Thyroid gland (tissue), 4 donors: Measurements from ENCODE around the gene KCNMA1. TPM values are rescaled to one million over a fixed set of nuclear protein-coding genes. Genes with fewer than 3 reads are reported as not detected.

ENCODE experiments used
- DNase-seq, 2 donors: peaks; one replicate each; pipeline ENCODE4 v3.0.0-alpha.2; 2019
- H3K27ac ChIP-seq, 3 donors: fragments of 200-600 bp; sonication (generic); 1 replicate in 2 of 3; 2 replicates in 1 of 3; pipeline ENCODE4 v1.5.1; 2016 to 2019; ENCODE audit warnings: mild to moderate bottlenecking in 1 of 3, moderate library complexity in 1 of 3
- H3K27me3 ChIP-seq: fragments of 200-600 bp; sonication (generic); one replicate; pipeline ENCODE4 v1.5.1; 2019
- H3K36me3 ChIP-seq, 2 donors: fragments of 200-600 bp; sonication (generic); one replicate each; pipeline ENCODE4 v1.5.1; 2016 to 2019
- H3K4me1 ChIP-seq, 2 donors: fragments of 200-600 bp; sonication (generic); one replicate each; pipeline ENCODE4 v1.5.1; 2017 to 2019
- H3K4me3 ChIP-seq, 3 donors: fragments of 200-600 bp; sonication (generic); replicated peaks in 1 of 3; 1 replicate in 2 of 3; 2 replicates in 1 of 3; pipeline ENCODE4 v1.5.1; 2016; ENCODE audit warnings: mild to moderate bottlenecking in 1 of 3
- H3K9me3 ChIP-seq: fragments of 200-600 bp; sonication (generic); one replicate; pipeline ENCODE4 v1.5.1; 2017
- POLR2A ChIP-seq, 2 donors: fragments of 450-650 bp; IDR thresholded peaks; one replicate each; pipeline ENCODE4 v1.6.1; 2017; ENCODE audit warnings: antibody characterized with exemption in 2 of 2, mild to moderate bottlenecking in 2 of 2, moderate library complexity in 1 of 2
- WGBS, 2 donors: methylation state at CpG; one replicate each; pipeline ENCODE4 v1.1.5; 2017; 5-methylcytosine and 5-hydroxymethylcytosine counted together
- intact Hi-C: fragments of 100-400 bp; cut with DNase I; formaldehyde crosslinking; loops from one replicate; pipeline ENCODE4 v1.15.1; 2023
- total RNA-seq, 4 donors: library from RNA; depleted of rRNA; stranded (reverse); fragments of >200 nt; gene quantifications; one replicate each; pipeline ENCODE4 v1.2.3, GENCODE V29; 2016
- TF ChIP-seq, protein P1 (sequence below), 6 experiments: fragments of 200-600 bp in 3 of 6; fragments of 450-650 bp in 3 of 6; sonication (generic) in 3 of 6; IDR thresholded peaks; one replicate each; pipeline ENCODE4 v1.5.1; 2016 to 2019; ENCODE audit warnings: antibody characterized with exemption in 6 of 6, mild to moderate bottlenecking in 2 of 6, inconsistent platforms in 1 of 6, moderate library complexity in 1 of 6

The KCNMA1 gene
- total RNA-seq, 4 donors from 2014 or later: 2.5 to 5.1 (median 3.6) TPM

DNA sequence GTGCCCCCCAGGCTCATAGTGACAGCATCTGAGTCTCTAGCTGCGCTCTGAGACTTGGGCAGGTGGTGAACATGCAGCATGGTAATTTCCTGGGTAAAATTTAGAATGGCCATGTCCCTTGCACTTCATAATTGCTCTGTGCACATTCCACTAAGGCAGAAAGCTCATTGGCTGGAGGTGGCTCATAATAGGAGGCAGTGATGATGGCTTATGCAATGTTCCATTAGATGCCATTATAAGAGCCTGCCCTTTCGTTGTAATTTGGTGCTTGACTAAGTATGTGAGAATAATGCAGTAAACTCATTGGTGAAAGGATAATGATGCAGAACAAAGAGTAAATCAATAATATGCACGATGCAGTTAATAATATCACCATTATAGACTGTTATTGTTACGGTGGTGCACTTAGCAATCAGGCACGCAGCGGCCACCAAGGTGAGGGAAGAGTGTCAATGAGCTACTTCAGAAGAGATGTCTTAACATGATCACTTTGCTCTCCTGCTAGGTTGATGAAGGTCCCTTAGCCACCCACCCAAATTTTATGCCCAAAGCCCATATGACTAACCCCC, 545.9 kb downstream of the KCNMA1 start:
- no peak for DNase-seq
- no peaks in the 10 kb centered on the region for H3K36me3 ChIP-seq
- no peak overlapping the region for H3K4me3 ChIP-seq
- WGBS, 2 donors: 91 to 93% methylated on average over 6 of the region's 6 CpGs
- no peak for TF ChIP-seq POLR2A (IDR thresholded peaks at IDR 0.05)
- TF ChIP-seq, protein P1, sequence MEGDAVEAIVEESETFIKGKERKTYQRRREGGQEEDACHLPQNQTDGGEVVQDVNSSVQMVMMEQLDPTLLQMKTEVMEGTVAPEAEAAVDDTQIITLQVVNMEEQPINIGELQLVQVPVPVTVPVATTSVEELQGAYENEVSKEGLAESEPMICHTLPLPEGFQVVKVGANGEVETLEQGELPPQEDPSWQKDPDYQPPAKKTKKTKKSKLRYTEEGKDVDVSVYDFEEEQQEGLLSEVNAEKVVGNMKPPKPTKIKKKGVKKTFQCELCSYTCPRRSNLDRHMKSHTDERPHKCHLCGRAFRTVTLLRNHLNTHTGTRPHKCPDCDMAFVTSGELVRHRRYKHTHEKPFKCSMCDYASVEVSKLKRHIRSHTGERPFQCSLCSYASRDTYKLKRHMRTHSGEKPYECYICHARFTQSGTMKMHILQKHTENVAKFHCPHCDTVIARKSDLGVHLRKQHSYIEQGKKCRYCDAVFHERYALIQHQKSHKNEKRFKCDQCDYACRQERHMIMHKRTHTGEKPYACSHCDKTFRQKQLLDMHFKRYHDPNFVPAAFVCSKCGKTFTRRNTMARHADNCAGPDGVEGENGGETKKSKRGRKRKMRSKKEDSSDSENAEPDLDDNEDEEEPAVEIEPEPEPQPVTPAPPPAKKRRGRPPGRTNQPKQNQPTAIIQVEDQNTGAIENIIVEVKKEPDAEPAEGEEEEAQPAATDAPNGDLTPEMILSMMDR (IDR thresholded peaks at IDR 0.05): no peak
- no peaks in the 10 kb centered on the region for H3K27me3 ChIP-seq
- intact Hi-C loops: no loop called here
- no peak overlapping the region for H3K27ac ChIP-seq
- H3K4me1 ChIP-seq: no peaks in the 10 kb centered on the region
- H3K9me3 ChIP-seq: no peaks in the 10 kb centered on the region

DNA sequence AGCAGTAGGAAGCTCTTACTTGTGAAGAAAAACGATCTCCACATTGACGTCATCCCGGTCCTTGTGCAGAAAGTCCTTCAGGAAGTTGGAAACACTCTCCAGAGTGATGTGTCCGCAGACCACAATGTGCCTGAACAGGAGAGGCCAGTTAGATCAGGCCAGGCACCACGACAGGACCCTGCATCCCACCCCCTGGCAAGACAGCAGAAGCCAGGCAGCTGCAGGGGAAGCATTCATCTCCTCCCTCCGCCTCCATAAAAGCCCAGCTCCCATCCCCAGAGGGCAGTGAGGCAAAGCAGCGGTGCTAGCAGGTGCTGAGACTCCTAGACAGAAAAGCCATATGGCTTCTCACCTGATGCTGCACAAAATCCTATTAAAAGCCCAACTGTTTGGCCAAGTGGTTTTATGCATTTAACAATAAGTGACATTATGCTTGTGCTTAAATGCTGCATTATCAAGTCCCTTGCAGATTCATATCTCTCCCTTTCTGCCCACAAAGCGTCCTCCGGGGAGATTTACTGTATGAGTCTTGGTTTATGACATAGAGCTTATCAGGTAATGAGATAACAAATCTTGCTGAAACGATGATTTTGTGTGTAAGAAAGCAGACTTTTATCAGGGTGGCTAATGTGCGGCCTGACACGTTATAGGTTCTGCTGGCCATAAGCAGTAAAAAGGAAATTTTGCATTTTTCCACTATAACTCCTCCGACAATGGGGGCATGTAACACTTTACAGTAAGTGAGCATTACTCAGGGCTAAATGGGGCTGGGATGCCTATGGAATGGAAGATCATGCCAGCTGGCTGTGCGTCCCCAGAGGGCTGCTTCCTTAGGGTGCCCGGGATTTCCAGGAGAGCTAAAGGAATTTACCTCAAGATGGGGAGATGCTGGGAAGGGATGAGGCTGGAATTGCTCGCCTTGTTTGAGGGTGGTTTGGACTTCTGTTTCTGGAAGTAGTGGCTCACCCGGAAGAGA, 546.9 kb downstream of the KCNMA1 start:
- no peak overlapping the region for H3K4me3 ChIP-seq
- H3K27ac ChIP-seq: no peak overlapping the region
- H3K27me3 ChIP-seq: no peaks in the 10 kb centered on the region
- H3K4me1 ChIP-seq: no peaks in the 10 kb centered on the region
- intact Hi-C loops: no loop called here
- 85 to 88% methylated on average over 17 of the region's 17 CpGs for WGBS, 2 donors
- no peaks in the 10 kb centered on the region for H3K36me3 ChIP-seq
- H3K9me3 ChIP-seq: no peaks in the 10 kb centered on the region
- no peak for DNase-seq
- TF ChIP-seq, protein P1 (IDR thresholded peaks at IDR 0.05): no peak
- no peak for TF ChIP-seq POLR2A (IDR thresholded peaks at IDR 0.05)

DNA sequence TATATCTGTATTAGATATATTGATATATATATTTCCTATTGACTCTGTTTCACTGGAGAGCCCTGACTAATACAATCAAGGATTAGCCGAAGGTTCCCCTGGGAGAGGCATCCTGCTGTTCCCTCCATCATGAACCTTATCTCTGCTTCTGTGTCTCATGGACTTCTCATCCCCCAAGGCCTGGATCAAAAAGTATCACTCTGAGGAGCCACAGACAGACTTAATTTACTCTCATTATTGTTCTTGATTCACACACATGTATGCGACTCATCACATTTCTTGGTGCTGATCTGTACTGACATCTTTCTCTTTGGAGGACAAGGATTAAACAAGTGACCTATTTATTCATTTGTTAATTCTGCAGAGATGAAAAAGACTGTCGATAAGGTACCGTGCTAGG, 550.2 kb downstream of the KCNMA1 start:
- TF ChIP-seq, protein P1 (IDR thresholded peaks at IDR 0.05): no peak
- no peak for TF ChIP-seq POLR2A (IDR thresholded peaks at IDR 0.05)

DNA sequence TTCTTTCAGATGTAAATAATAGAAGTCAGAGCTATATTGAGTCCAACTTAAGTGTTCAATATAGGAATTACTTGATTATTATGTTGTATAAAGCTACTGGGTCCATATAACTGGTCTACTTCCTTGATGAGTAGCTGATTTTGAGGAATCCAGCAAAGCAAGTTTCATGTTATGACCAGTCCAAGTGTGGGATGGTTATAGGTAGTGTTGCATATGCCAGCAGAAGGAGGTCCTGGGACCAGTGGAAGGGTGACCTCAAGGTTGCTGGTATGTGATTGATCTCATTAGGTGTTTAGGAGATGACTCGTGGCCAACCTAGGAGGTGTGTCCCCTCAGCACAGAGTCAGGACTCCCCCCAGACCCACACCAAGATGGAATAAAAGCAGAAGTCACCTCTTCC, 551.5 kb downstream of the KCNMA1 start:
- no peak overlapping the region for H3K27ac ChIP-seq
- no peaks in the 10 kb centered on the region for H3K9me3 ChIP-seq
- H3K36me3 ChIP-seq: no peaks in the 10 kb centered on the region
- TF ChIP-seq POLR2A (IDR thresholded peaks at IDR 0.05): no peak
- TF ChIP-seq, protein P1 (IDR thresholded peaks at IDR 0.05): no peak
- H3K27me3 ChIP-seq: no peaks in the 10 kb centered on the region
- intact Hi-C loops: no loop called here
- DNase-seq: no peak
- H3K4me1 ChIP-seq: no peaks in the 10 kb centered on the region
- WGBS, 2 donors: 83 to 100% methylated on average over 1 of the region's 1 CpG
- H3K4me3 ChIP-seq: no peak overlapping the region

More for the DNA sequence above, 550.2 kb downstream of the KCNMA1 start:
- H3K9me3 ChIP-seq: no peaks in the 10 kb centered on the region
- intact Hi-C loops: no loop called here
- WGBS, 2 donors: 96 to 97% methylated on average over 4 of the region's 4 CpGs
- H3K27me3 ChIP-seq: no peaks in the 10 kb centered on the region
- no peak for DNase-seq
- H3K27ac ChIP-seq: no peak overlapping the region
- no peaks in the 10 kb centered on the region for H3K4me1 ChIP-seq
- no peaks in the 10 kb centered on the region for H3K36me3 ChIP-seq
- no peak overlapping the region for H3K4me3 ChIP-seq

DNA sequence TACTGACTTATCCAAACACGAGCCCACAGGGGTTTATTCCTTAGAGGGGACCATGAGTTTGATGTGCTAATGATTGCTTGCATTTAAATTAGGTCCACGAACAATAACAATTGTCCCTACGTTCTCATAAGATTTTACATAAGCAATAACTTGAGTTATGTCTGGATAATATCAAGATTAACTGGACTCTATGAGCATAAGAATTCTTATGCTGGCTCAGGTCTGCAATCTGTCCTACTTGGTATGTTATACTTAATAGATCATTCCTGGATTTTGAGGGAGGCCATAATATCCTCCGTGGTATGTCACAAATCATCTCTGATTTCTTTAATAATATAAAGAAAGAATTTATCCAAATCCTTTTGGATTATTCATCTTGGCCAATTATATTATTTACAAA, 552.3 kb downstream of the KCNMA1 start:
- Histone ChIP-seq H3K27me3 (no peaks in the 10 kb centered on the region), H3K9me3 (no peaks in the 10 kb centered on the region), H3K36me3 (no peaks in the 10 kb centered on the region), H3K27ac (no peak overlapping the region), H3K4me3 (no peak overlapping the region), H3K4me1 (no peaks in the 10 kb centered on the region)
- WGBS, 2 donors: 83 to 93% methylated on average over 4 of the region's 4 CpGs
- DNase-seq: no peak
- TF ChIP-seq, protein P1 (IDR thresholded peaks at IDR 0.05): no peak
- no peak for TF ChIP-seq POLR2A (IDR thresholded peaks at IDR 0.05)
- intact Hi-C loops: no loop called here
